Stomach (tissue), 9 donors: ENCODE data around the gene PRRX1. TPM values are rescaled to one million over a fixed set of nuclear protein-coding genes. Genes with fewer than 3 reads are reported as not detected.

Experiments used
- DNase-seq, 2 donors: peaks; one replicate each; pipeline versions ENCODE4 v3.0.0 to v3.0.0-alpha.2; 2013 to 2019
- H3K27ac ChIP-seq, 5 donors: fragments of 200-600 bp in 4 of 5; sonication (generic) in 4 of 5; one replicate each; pipeline ENCODE4 v1.5.1; 2013 to 2019; ENCODE audit warnings: mild to moderate bottlenecking in 1 of 5, moderate library complexity in 1 of 5
- H3K27me3 ChIP-seq, 3 donors: fragments of 200-600 bp; sonication (generic); one replicate each; pipeline ENCODE4 v1.5.1; 2017 to 2019; ENCODE audit warnings: mixed run types in 1 of 3
- H3K36me3 ChIP-seq, 4 donors: fragments of 200-600 bp; sonication (generic); 1 replicate in 3 of 4; 2 replicates in 1 of 4; pipeline ENCODE4 v1.5.1; 2016 to 2019
- H3K4me1 ChIP-seq, 4 donors: fragments of 200-600 bp; sonication (generic); one replicate each; pipeline ENCODE4 v1.5.1; 2016 to 2019
- H3K4me3 ChIP-seq, 4 donors: fragments of 200-600 bp; sonication (generic) in 3 of 4; one replicate each; pipeline ENCODE4 v1.5.1; 2016 to 2019; ENCODE audit warnings: mild to moderate bottlenecking in 1 of 4
- H3K9me3 ChIP-seq, 4 donors: fragments of 200-600 bp; sonication (generic); one replicate each; pipeline ENCODE4 v1.5.1; 2016 to 2019
- EP300 ChIP-seq: sonication (generic); formaldehyde crosslinking; IDR thresholded peaks from one replicate; pipeline ENCODE4 v1.6.1; 2017; ENCODE audit warnings: antibody characterized with exemption
- POLR2A ChIP-seq, 4 donors: fragments of 450-650 bp; IDR thresholded peaks; one replicate each; pipeline ENCODE4 v1.6.1; 2016; ENCODE audit warnings: antibody characterized with exemption in 4 of 4, control low read depth in 2 of 4, mild to moderate bottlenecking in 1 of 4, moderate library complexity in 1 of 4
- POLR2AphosphoS5 ChIP-seq, 3 donors: sonication (generic); formaldehyde crosslinking; IDR thresholded peaks; one replicate each; pipeline ENCODE4 v1.6.1; 2016; ENCODE audit warnings: antibody characterized with exemption in 3 of 3
- WGBS, 5 donors: extraction: QIAGEN DNeasy Blood & Tissue Kit in 3 of 5; methylation state at CpG; one replicate each; pipeline versions ENCODE4 v1.1.5 to v1.1.7; 2013 to 2018; 5-methylcytosine and 5-hydroxymethylcytosine counted together
- intact Hi-C: fragments of 100-400 bp; cut with DNase I; formaldehyde crosslinking; loops from one replicate; pipeline ENCODE4 v1.15.1; 2023; ENCODE audit warnings: low total_unique reads
- polyA plus RNA-seq, 3 donors: library from polyadenylated mRNA; stranded (reverse); fragments of 200-250 nt; gene quantifications; one replicate each; pipeline ENCODE4 v1.2.3, GENCODE V29; 2013
- total RNA-seq, 5 donors: library from RNA; depleted of rRNA; stranded (reverse); fragments of >200 nt; gene quantifications; one replicate each; pipeline versions ENCODE4 v1.1.0 to v1.2.3, GENCODE V29; 2014 to 2016
- TF ChIP-seq, protein P1 (sequence below), 7 experiments: fragments of 450-650 bp in 4 of 7; fragments of 200-600 bp in 3 of 7; sonication (generic) in 3 of 7; IDR thresholded peaks; one replicate each; pipeline ENCODE4 v1.5.1; 2016 to 2019; ENCODE audit warnings: antibody characterized with exemption in 7 of 7, control low read depth in 2 of 7, mild to moderate bottlenecking in 1 of 7
- donor health status: healthy with polysubstance abuse.
- donor health status: Bipolar disorder and iron deficiency.
- donor health status: healthy.

Gene PRRX1
- total and polyA plus RNA-seq, 8 donors, result 0.45 to 8.3 (median 1.3) TPM

DNA sequence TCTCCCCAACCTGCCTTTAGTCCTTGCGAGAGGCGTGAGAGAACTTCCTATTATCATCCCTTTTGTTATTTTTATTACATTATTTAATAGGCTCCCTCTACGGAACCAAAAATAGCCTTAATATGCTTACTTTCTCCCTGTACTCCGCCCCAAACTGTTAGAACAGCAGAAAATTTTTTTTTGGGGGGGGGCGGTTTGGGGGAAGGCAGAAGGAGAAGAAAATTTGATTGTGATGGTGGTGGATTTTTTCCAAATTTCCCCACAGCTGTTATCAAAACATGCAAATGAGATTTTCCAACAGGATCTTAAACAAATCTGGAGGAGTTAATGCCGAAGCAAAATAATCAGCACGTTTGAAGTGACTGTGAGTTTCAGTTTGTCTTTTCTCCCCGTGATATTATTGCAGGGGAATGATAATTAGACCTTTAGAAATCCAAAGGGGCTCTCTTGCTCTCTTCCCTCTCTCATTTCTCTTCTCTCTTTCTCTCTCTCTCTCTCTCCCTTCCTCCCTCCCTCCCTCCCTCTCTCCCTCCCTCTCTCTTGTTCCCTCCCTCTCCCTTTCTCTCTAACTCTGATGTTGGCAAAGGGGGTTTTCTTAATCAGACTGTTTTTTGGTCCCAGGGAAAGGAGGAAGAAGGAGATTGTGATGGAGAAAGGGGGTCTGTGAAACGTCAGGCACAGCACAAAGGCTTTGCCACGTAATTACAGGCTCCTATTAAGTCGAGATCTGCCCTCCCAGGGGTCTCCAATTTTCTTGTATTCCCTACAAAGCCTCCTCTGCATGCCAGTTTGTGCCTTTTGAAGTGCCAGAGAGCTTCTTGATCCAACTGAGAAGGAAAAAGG lies 1.1 kb upstream of the PRRX1 start:
- Histone ChIP-seq H3K4me1 (peaks cover 27 to 56% (median 43%) of the 10 kb centered on the region in 4 donors), H3K4me3 (peak overlapping the region; percentile 33 to 44 (median 39)), H3K27me3 (peaks cover 9 to 100% (median 84%) of the 10 kb centered on the region in 3 donors), H3K27ac (peak overlapping the region in 4 of 5 donors; percentile 14 to 73 (median 55)), H3K9me3 (no peaks in the 10 kb centered on the region), H3K36me3 (no peaks in the 10 kb centered on the region)
- TF ChIP-seq POLR2A (IDR thresholded peaks at IDR 0.05), result no peak
- TF ChIP-seq POLR2AphosphoS5 (IDR thresholded peaks at IDR 0.05), result no peak
- TF ChIP-seq EP300, result no peak
- TF ChIP-seq, protein P1, sequence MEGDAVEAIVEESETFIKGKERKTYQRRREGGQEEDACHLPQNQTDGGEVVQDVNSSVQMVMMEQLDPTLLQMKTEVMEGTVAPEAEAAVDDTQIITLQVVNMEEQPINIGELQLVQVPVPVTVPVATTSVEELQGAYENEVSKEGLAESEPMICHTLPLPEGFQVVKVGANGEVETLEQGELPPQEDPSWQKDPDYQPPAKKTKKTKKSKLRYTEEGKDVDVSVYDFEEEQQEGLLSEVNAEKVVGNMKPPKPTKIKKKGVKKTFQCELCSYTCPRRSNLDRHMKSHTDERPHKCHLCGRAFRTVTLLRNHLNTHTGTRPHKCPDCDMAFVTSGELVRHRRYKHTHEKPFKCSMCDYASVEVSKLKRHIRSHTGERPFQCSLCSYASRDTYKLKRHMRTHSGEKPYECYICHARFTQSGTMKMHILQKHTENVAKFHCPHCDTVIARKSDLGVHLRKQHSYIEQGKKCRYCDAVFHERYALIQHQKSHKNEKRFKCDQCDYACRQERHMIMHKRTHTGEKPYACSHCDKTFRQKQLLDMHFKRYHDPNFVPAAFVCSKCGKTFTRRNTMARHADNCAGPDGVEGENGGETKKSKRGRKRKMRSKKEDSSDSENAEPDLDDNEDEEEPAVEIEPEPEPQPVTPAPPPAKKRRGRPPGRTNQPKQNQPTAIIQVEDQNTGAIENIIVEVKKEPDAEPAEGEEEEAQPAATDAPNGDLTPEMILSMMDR (IDR thresholded peaks at IDR 0.05), result no peak
- peak in 1 of 2 donors; percentile 31 for DNase-seq
- WGBS, 5 donors, result 3 to 6% (median 5%) methylated on average over 11 of the region's 11 CpGs
- intact Hi-C loops, result no loop called here

GRCh38 chr1:170663404-170664092 lies 383 bp upstream of the PRRX1 start:
- Histone ChIP-seq H3K9me3 (no peaks in the 10 kb centered on the region), H3K36me3 (no peaks in the 10 kb centered on the region), H3K27me3 (peaks cover 9 to 100% (median 89%) of the 10 kb centered on the region in 3 donors), H3K4me1 (peaks cover 27 to 60% (median 44%) of the 10 kb centered on the region in 4 donors), H3K27ac (peak overlapping the region in 3 of 5 donors; percentile 54 to 73 (median 67)), H3K4me3 (peak overlapping the region; percentile 40 to 56 (median 45))
- no peak for TF ChIP-seq POLR2A (IDR thresholded peaks at IDR 0.05)
- no peak for TF ChIP-seq POLR2AphosphoS5 (IDR thresholded peaks at IDR 0.05)
- TF ChIP-seq EP300, result no peak
- TF ChIP-seq, protein P1 (IDR thresholded peaks at IDR 0.05), result no peak
- intact Hi-C loops, result no loop called here
- WGBS, 5 donors, result 5 to 12% (median 8%) methylated on average over 12 of the region's 12 CpGs
- peak in 1 of 2 donors; percentile 28 for DNase-seq

DNA sequence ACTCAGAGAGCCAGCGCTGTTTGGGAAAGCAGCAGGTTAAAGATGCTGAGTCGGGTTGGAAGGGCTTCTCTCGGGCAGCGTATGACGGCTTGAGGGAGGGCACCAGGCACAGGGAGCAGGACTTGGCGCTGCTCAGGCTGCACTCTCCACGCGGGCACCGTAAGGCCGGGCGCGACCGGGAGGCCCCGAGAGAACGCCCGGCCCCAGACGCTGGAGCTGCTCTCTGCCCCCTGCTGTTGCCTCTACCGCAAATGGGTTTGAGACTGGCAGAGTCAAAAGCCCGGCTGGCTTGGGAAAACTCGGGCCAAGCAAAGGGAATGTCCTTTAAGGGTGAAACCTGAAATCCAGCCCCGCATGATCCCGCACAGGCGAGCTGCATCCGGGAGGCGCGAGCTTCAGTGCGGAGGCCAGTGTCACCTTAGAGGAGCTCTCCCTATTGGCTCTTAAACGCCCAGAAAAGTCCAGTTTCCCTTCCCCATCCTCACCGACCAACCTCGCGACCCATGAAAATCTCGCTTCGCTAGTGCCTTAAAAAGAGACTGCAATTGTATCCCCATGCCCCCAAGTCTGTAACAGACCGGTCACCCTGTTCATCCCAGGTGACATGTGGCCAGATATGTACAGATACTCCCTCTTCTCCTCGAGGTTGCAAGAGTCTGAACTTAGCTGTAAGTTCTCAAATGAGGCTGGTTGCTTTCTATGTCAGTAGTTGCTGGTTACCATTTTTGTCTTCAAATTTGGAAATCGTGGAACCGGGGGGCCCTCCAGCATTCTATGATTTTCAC lies 1.1 kb downstream of the PRRX1 start:
- H3K36me3 ChIP-seq, result no peaks in the 10 kb centered on the region
- intact Hi-C loops, result no loop called here
- peak overlapping the region in 4 of 5 donors; percentile 30 to 73 (median 60) for H3K27ac ChIP-seq
- WGBS, 5 donors, result 9 to 24% (median 10%) methylated on average over 20 to 37 of the region's 37 CpGs
- peak overlapping the region; percentile 40 to 56 (median 45) for H3K4me3 ChIP-seq
- DNase-seq, result peak in 1 of 2 donors; percentile 55
- H3K4me1 ChIP-seq, result peaks cover 27 to 63% (median 44%) of the 10 kb centered on the region in 4 donors
- no peak for TF ChIP-seq POLR2AphosphoS5 (IDR thresholded peaks at IDR 0.05)
- TF ChIP-seq, protein P1 (IDR thresholded peaks at IDR 0.05), result no peak
- TF ChIP-seq POLR2A (IDR thresholded peaks at IDR 0.05), result no peak
- no peak for TF ChIP-seq EP300
- no peaks in the 10 kb centered on the region for H3K9me3 ChIP-seq
- peaks cover 9 to 100% (median 91%) of the 10 kb centered on the region in 3 donors for H3K27me3 ChIP-seq

- no peak for TF ChIP-seq EP300
- Histone ChIP-seq H3K4me3 (peak overlapping the region in 1 of 4 donors; percentile 46), H3K9me3 (no peaks in the 10 kb centered on the region), H3K4me1 (peaks cover 27 to 60% (median 41%) of the 10 kb centered on the region in 4 donors), H3K27ac (peak overlapping the region in 1 of 5 donors; percentile 73), H3K36me3 (no peaks in the 10 kb centered on the region), H3K27me3 (peaks cover 10 to 100% (median 90%) of the 10 kb centered on the region in 3 donors)
- WGBS, 5 donors, result 34 to 41% (median 39%) methylated on average over 14 of the region's 14 CpGs
- intact Hi-C loops, result no loop called here
- DNase-seq, result no peak
These were observed 1.7 kb downstream of the PRRX1 start for GRCh38 chr1:170665629-170666028.
